ENCODE measurements around the gene KCTD19.
"Not testable (repeated sequence)": the region's sequence is repeated elsewhere in the genome, so short reads cannot be mapped to it uniquely, and the experiment has no call there.

The KCTD19 gene

DNA sequence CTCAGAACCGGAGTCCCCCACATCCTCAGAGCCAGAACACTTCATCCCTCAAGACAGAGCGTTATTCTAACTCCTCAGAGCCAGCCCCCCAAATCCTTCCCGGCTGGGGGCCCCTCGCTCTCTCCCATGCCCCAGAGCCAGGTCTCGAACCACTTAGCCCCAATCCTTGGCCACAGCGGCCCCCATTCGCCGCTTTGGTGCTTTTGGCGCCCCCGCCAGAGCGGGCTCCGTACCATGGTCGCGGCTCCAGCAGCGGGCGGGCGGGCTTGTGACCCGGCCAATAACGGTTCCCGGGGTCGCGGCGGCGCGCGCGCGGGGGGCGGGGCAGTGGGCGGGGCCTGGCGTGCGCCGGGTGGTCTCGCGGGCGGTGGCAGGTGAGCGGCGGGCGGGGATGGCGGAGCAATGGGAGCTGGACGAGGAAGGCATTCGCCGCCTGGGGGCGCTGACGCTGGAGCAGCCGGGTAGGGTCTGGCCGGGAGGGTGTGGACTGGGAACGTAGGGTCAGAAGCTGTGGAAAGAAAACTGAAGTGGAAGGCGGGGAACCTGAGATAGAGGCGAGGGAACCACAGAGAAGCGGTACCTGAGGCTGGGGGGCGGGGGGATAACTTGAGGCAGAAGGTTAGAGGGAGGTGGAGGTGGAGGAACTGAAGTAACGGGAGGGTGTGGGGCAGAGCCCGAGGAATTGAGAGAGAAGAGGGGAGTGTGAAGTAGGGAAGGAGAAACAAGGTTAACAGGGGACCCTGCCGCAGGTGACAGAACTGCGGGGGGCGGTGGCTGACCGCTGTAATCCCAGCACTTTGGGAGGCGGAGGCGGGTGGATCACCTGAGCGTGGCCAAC is at the start of gene KCTD19, which contains the start of gene LRRC36:
KCTD19 (minus strand) TSS at position 270 of the 838 bp plus-strand sequence; CDS start at position 236, 34 bp downstream.
LRRC36 (plus strand) TSS at position 344 of the 838 bp plus-strand sequence; CDS start at position 392, 48 bp downstream.
- DNase-seq (ENCODE audit: low spot score), result peak; percentile 46

DNA sequence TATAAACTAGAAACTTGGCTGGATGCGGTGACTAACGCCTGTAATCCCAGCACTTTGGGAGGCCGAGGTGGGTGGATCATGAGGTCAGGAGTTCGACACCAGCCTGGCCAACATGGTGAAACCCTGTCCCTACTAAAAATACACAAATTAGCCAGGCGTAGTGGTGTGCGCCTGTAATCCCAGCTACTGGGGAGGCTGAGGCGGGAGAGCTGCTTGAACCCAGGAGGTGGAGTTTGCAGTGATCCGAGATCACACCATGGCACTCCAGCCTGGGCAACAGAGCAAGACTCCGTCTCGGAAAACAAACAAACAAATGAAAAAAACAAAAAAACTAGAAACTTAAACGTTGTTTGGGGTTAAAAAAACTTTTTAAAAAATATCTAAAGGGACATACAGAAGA is 49.5 kb upstream of the KCTD19 start:
- not testable (repeated sequence) for DNase-seq (ENCODE audit: low spot score)

DNA sequence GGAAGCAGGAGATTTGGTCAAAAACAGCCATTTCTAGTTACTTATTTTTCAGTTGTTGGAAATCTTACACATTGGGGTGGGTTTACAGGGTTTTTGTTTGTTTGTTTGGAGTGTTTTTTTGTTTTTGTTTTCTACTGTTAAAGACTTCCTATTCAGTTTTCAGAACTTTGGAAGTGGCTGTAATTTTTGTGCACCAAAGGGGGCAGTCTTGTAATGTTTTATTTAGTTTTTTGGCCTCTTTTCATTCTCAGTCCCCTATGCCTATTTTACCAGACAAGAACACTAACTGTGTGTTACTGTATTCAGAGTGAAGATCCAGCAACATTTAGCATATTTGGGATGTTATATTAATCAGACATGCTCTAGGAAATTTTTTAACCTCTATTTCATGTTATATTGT is 46.1 kb upstream of the KCTD19 start:
- DNase-seq (ENCODE audit: low spot score), result no peak

DNA sequence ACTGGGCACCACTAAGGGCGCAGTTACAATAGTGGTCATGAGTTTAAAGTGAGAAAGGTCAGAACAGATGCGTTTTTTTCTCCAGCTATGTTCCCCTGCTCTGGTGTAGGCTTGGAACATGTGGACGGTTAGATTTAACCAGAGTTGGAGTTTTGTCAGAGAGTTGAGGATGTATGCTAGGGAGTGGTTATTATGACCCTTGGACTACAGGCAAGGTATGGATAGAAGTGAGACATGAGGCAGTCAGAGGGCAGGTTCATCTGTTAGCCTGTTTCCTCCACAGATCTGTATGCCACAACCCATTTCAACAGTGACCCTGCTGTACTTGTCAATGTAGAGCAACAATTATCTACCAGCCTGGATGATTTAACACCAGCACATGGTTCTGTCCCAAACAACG is 44.1 kb upstream of the KCTD19 start:
- no peak for DNase-seq (ENCODE audit: low spot score)

DNA sequence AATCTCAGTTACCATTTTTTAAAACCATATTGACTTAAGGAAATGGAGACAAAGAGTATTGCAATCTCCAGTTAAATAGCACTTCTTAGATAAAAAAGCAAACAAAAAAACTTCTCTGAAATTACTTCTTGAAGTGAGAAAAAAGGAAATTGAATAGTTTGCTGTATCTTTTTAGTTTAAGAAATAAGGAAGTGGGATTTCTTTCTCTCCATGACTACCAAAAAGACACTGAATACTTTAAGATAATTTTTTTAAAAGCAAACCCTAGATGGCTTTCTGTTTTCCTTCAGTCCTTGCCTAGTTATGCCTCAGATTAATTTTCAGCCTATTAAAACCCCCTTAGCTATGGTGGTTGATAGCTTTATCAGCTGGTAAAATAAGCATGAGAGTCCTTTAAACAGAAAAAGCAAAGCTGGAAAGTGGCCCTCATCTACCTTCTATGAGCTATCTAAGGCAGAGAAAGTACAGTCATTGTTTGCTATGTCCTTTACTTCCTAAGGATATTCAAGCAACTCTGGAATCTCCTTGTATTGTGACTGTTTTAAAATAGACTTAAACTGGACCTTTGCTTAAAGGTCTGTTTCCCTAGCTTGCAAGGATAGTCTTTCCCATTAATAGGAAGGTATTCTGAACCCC is 38.2 kb upstream of the KCTD19 start:
- DNase-seq (ENCODE audit: low spot score), result no peak

DNA sequence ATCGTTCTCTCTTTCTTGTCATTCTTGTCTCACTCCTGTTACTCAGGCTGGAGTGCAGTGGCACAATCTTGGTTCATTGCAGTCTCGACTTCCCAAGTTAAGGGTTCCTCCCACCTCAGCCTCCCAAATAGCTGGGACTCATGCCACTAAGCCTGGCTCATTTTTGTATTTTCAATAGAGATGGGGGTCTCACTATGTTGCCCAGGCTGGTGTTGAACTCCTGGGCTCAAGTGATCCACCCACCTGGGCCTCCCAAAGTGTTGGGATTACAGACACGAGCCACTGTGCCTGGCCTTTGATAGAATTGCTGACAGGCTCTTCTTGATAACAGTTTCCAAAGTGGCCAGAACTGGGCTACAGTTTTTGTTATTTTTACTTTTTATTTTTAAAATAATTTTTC is 34.5 kb upstream of the KCTD19 start:
- DNase-seq (ENCODE audit: low spot score), result no peak

DNA sequence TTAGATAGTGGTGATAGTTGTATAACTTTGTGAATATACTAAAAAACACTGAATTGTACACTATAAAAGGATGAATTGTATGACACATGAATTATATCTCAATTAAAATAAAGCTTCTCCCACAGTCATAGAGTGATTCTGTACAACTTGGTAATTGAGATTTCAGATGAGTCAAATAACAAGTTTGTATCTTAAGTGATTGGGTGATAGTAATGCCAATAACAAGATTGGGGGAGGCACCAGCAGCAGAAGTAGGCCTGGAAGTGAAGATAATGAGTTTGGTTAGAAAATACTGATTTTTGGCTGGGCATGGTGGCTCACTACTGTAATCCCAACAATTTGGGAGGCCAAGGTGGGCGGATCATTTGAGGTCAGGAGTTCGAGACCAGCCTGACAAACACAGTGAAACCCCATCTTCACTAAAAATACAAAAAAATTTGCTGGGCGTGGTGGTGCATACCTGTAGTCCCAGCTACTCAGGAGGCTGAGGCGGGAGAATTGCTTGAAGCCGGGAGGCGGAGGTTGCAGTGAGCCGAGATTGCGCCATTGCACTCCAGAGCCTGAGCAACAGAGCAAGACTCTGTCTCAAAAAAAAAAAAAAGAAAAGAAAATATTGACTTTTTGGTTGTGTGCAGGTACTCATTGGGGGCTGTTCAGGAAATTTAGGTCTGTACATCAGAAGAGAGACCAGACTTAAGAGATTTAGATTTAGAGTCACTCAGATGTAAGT is 33.2 kb upstream of the KCTD19 start:
- not testable (repeated sequence) for DNase-seq (ENCODE audit: low spot score)

GRCh38 chr16:67357561-67357960 is 31.0 kb upstream of the KCTD19 start:
- DNase-seq (ENCODE audit: low spot score), result no peak

GRCh38 chr16:67356396-67356795 is 29.9 kb upstream of the KCTD19 start:
- DNase-seq (ENCODE audit: low spot score), result no peak

DNA sequence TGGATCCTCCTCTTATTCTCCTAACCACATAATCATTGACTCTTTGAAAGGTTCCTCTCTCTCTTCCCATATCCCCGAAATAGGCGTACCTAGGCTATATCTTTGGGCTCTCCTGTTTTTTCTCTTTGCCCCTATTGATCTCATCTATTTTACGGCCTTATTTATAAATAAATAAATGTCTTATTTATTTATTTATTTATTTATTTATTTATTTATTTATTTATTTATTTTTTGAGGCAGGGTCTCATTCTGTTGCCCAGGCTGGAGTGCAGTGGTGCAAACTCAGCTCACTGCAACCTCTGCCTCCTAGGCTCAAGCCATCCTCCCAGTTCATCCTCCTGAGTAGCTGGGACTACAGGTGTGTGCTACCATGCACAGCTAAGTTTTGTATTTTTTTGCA is 25.9 kb upstream of the KCTD19 start:
- not testable (repeated sequence) for DNase-seq (ENCODE audit: low spot score)

DNA sequence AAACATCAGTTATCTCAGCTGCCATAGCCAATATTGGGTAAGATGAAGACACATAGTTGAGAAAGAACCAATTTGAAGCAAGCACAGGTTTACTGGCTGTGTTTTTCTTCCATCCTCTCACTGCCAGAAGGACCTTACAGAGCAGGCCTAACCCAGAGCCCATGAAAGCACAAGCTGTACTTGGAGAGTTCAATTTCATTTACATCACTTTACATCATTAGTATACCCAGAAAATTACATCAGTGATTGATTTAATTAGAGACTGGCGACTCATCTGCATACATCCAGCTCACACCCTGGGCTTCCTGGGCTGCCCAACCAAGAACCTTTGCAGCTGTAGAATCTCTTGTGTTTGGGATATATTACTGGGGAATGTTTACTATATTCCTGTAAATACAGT is 23.8 kb upstream of the KCTD19 start:
- no peak for DNase-seq (ENCODE audit: low spot score)

DNA sequence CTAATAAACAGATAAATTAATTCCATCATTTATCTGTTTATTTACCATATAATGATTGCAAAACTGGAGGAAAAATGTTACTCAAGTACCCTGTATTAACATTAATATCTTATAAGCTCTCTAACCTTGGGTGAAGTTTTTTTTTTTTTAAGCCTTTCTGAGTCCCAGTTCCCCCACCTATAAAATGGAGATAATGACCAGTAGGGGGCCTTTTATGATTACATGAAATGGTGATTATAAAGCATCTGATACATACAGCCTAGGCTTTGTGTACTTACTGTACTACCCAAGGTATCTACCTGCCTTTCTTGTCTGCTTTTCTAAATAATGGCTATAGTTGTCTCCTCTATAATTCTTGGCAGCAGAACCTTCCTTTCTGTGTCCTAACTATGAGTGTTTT is 22.6 kb upstream of the KCTD19 start:
- DNase-seq (ENCODE audit: low spot score), result peak; percentile 36

GRCh38 chr16:67346341-67346740 is 19.8 kb upstream of the KCTD19 start:
- no peak for DNase-seq (ENCODE audit: low spot score)

- no peak for DNase-seq (ENCODE audit: low spot score)
Observed at GRCh38 chr16:67345401-67345800, 18.9 kb upstream of the KCTD19 start.

DNA sequence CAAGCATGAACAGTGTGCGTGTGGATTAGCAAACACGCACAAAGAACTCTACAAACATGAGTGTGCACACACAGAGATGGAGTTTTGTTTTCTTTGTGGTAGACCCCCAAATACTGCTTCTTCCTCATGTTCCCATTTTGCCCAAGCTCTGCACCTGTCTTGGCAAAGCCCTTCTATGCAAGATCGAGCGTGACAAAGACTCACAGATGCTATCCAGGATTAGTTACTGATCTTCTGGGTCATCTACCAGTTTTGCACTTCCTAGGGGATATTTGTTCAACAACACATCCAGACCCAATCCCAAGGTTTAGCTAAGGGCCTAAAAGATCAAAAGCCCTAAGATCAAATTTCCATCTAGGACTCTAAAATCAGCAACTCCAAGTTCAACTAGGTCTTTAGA is 16.1 kb upstream of the KCTD19 start:
- DNase-seq (ENCODE audit: low spot score), result no peak

GRCh38 chr16:67341250-67341649 is 14.7 kb upstream of the KCTD19 start:
- no peak for DNase-seq (ENCODE audit: low spot score)

- no peak for DNase-seq (ENCODE audit: low spot score)
Observed at GRCh38 chr16:67339453-67339852, 12.9 kb upstream of the KCTD19 start.

GRCh38 chr16:67336648-67337047 is 10.1 kb upstream of the KCTD19 start:
- DNase-seq (ENCODE audit: low spot score), result no peak

DNA sequence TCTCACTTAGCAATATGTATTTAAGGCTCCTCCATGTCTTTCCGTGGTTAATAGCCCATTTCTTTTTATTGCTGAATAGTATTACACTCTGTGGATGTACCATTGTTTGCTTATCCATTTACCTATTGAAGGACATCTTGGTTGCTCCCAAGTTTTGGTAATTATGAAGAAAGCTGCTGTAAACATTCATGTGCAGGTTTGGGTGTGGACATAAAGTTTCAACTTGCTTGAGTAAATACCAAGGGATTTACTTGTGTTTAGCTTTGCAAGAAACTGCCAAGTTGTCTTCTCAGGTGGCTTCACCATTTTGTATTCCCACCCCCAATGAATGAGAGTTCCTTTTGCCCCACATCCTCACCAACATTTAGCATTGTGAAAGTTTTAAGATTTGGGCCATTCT is 9.6 kb upstream of the KCTD19 start:
- no peak for DNase-seq (ENCODE audit: low spot score)

DNA sequence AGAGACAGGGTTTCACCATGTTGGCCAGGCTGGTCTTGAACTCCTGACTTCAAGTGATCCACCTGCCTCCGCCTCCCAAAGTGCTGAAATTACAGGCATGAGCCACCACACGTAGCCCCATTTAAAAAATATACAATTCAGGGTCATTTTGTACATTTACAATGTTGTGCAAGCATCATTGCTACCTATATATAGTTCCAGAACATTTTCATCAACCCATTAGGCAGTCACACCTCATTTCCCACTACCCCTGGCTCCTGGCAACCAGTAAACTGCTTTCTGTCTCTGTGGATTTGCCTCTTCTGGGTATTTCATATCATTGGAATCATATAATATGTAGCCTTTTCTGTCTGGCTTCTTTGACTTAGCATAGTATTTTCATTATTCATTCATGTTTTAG is 6.8 kb upstream of the KCTD19 start:
- no peak for DNase-seq (ENCODE audit: low spot score)

- no peak for DNase-seq (ENCODE audit: low spot score)
Observed at GRCh38 chr16:67329901-67330300, 3.4 kb upstream of the KCTD19 start.

GRCh38 chr16:67327743-67328142 is 1.2 kb upstream of the KCTD19 start:
- DNase-seq (ENCODE audit: low spot score), result no peak

- DNase-seq (ENCODE audit: low spot score), result no peak
Observed at GRCh38 chr16:67326115-67326471, 448 bp downstream of the KCTD19 start.
